HEK293 (cell line): Measurements from ENCODE around the gene PDP2.

Source experiments
- CTCF ChIA-PET: fragments of 350-600 bp; formaldehyde crosslinking; extraction: SDS; loops from one replicate; lab custom pipeline; 2021; ENCODE audit warnings: antibody characterized with exemption; lab: Yijun Ruan, JAX
- POLR2A ChIA-PET: fragments of 300-600 bp; formaldehyde crosslinking; extraction: SDS; loops from one replicate; lab custom pipeline; 2020; ENCODE audit warnings: antibody characterized with exemption, inconsistent platforms; lab: Yijun Ruan, JAX
- H3K27ac ChIP-seq: fragments of 200-500 bp; sonication (Bioruptor generic); 2 replicates; pipeline ENCODE4 v1.5.1; 2014; ENCODE audit warnings: low read depth, low read length, control low read depth, inconsistent platforms; ENCODE audit errors: extremely low read depth
- H3K36me3 ChIP-seq, 2 experiments: fragments of 200-500 bp in 1 of 2; sonication (Bioruptor generic) in 1 of 2; 1 replicate in 1 of 2; 2 replicates in 1 of 2; pipeline ENCODE4 v1.5.1; 2014 to 2017; ENCODE audit warnings: inconsistent platforms in 2 of 2, low read length in 2 of 2; ENCODE audit not compliant: control insufficient read depth in 2 of 2, insufficient read depth in 1 of 2
- H3K4me1 ChIP-seq: fragments of 200-500 bp; sonication (Bioruptor generic); 2 replicates; pipeline ENCODE4 v1.5.1; 2014; ENCODE audit warnings: mild to moderate bottlenecking, low read length, inconsistent platforms; ENCODE audit not compliant: control insufficient read depth, insufficient read depth
- H3K4me3 ChIP-seq: 2 replicates; pipeline ENCODE4 v1.5.1; 2011; ENCODE audit warnings: low read depth, mild to moderate bottlenecking, control low read depth, low read length, moderate library complexity
- H3K9me3 ChIP-seq: fragments of 200-500 bp; sonication (Bioruptor generic); 2 replicates; pipeline ENCODE4 v1.5.1; 2014; ENCODE audit warnings: low read depth, low read length, inconsistent platforms; ENCODE audit not compliant: control insufficient read depth, insufficient read depth
- AEBP2 ChIP-seq: fragments of 450-650 bp; formaldehyde crosslinking; IDR thresholded peaks from 2 replicates; pipeline ENCODE4 v1.5.1; 2016; ENCODE audit warnings: missing biosample characterization, missing genetic modification characterization, borderline replicate concordance
- ATF2 ChIP-seq: fragments of 450-650 bp; formaldehyde crosslinking; IDR thresholded peaks from 2 replicates; pipeline ENCODE4 v1.5.1; 2016; ENCODE audit warnings: missing biosample characterization, missing genetic modification characterization, low read depth
- GLI2 ChIP-seq: fragments of 450-650 bp; formaldehyde crosslinking; IDR thresholded peaks from 2 replicates; pipeline ENCODE4; 2017; ENCODE audit warnings: missing biosample characterization, missing genetic modification characterization, low read depth, borderline replicate concordance
- HOXC10 ChIP-seq: sonication (generic); formaldehyde crosslinking; IDR thresholded peaks from 2 replicates; pipeline ENCODE4 v1.8.1; 2023; ENCODE audit warnings: mild to moderate bottlenecking, missing genetic modification reagents
- WT1 ChIP-seq: fragments of 450-650 bp; formaldehyde crosslinking; IDR thresholded peaks from 2 replicates; pipeline ENCODE4 v1.5.1; 2016; ENCODE audit warnings: missing biosample characterization, missing genetic modification characterization
- ZFP3 ChIP-seq: fragments of 450-650 bp; formaldehyde crosslinking; IDR thresholded peaks from 2 replicates; pipeline ENCODE4 v1.5.1; 2016; ENCODE audit warnings: low read depth, missing biosample characterization, missing genetic modification characterization
- ZNF140 ChIP-seq: fragments of 450-650 bp; formaldehyde crosslinking; IDR thresholded peaks from 2 replicates; pipeline ENCODE4 v1.5.1; 2016; ENCODE audit warnings: missing biosample characterization, missing genetic modification characterization
- ZNF18 ChIP-seq: fragments of 450-650 bp; formaldehyde crosslinking; IDR thresholded peaks from 2 replicates; pipeline ENCODE4 v1.5.1; 2016; ENCODE audit warnings: missing biosample characterization, missing genetic modification characterization
- ZNF214 ChIP-seq: fragments of 450-650 bp; formaldehyde crosslinking; IDR thresholded peaks from 2 replicates; pipeline ENCODE4 v1.5.1; 2017; ENCODE audit warnings: missing biosample characterization, mild to moderate bottlenecking, missing genetic modification characterization, borderline replicate concordance
- ZNF362 ChIP-seq: fragments of 450-650 bp; formaldehyde crosslinking; IDR thresholded peaks from 2 replicates; pipeline ENCODE4 v1.5.1; 2016; ENCODE audit warnings: missing biosample characterization, missing genetic modification characterization
- ZNF555 ChIP-seq: fragments of 450-650 bp; formaldehyde crosslinking; conservative IDR thresholded peaks from 2 replicates; pipeline ENCODE4 v1.5.1; 2017; ENCODE audit warnings: missing biosample characterization, mild to moderate bottlenecking, missing genetic modification characterization, inconsistent platforms
- ZNF558 ChIP-seq: fragments of 450-650 bp; formaldehyde crosslinking; IDR thresholded peaks from 2 replicates; pipeline ENCODE4 v1.5.1; 2016; ENCODE audit warnings: missing biosample characterization, missing genetic modification characterization
- ZNF560 ChIP-seq: fragments of 450-650 bp; formaldehyde crosslinking; IDR thresholded peaks from 2 replicates; pipeline ENCODE4 v1.5.1; 2017; ENCODE audit warnings: missing biosample characterization, missing genetic modification characterization, borderline replicate concordance
- ZNF596 ChIP-seq: fragments of 450-650 bp; IDR thresholded peaks from 2 replicates; pipeline ENCODE4 v1.5.0; 2018; ENCODE audit warnings: missing biosample characterization, mild to moderate bottlenecking, missing genetic modification characterization, moderate library complexity
- ZNF610 ChIP-seq: fragments of 450-650 bp; formaldehyde crosslinking; IDR thresholded peaks from 2 replicates; pipeline ENCODE4 v1.5.1; 2016; ENCODE audit warnings: missing biosample characterization, missing genetic modification characterization, borderline replicate concordance
- ZNF660 ChIP-seq: fragments of 450-650 bp; IDR thresholded peaks from 2 replicates; pipeline ENCODE4 v1.5.1; 2018; ENCODE audit warnings: missing biosample characterization, mild to moderate bottlenecking, missing genetic modification characterization
- ZSCAN16 ChIP-seq: fragments of 450-650 bp; formaldehyde crosslinking; IDR thresholded peaks from 2 replicates; pipeline ENCODE4 v1.5.1; 2016; ENCODE audit warnings: missing biosample characterization, missing genetic modification characterization

The PDP2 gene

GRCh38 chr16:66908116-66908515 lies 27.8 kb downstream of the PDP2 start (continued):
- TF ChIP-seq ATF2 (tag by site-specific recombination): no peak

GRCh38 chr16:66908762-66909559 lies 28.6 kb downstream of the PDP2 start:
- peaks cover 9% of the 10 kb centered on the region for H3K4me1 ChIP-seq
- POLR2A ChIA-PET: interaction anchor here (1.6 kb wide), 1 partner anchor 21 kb away, joined by 3 read pairs; no protein-coding TSS in a partner anchor

GRCh38 chr16:66910175-66910940 lies 30.0 kb downstream of the PDP2 start:
- TF ChIP-seq ZNF596 (tag by site-specific recombination): no peak
- TF ChIP-seq, all 188 proteins: peak for 0
- Histone ChIP-seq H3K9me3 (no peaks in the 10 kb centered on the region), H3K36me3 (no peaks in the 10 kb centered on the region), H3K4me3 (no peak overlapping the region), H3K4me1 (peaks cover 4% of the 10 kb centered on the region), H3K27ac (no peak overlapping the region)
- POLR2A ChIA-PET: interaction anchor here (1.2 kb wide), 1 partner anchor 18 kb away, joined by 3 read pairs; no protein-coding TSS in a partner anchor
- CTCF ChIA-PET: interaction anchor here (0.9 to 1.4 kb wide), 5 partner anchors 9 to 19 kb away, joined by 3 to 7 read pairs (median 4); partner anchors contain the start of gene CDH16

More at GRCh38 chr16:66908762-66909559, 28.6 kb downstream of the PDP2 start:
- H3K4me3 ChIP-seq: no peak overlapping the region
- no peaks in the 10 kb centered on the region for H3K36me3 ChIP-seq
- CTCF ChIA-PET: interaction anchor here (0.7 to 1.3 kb wide), 4 partner anchors 8 to 366 kb away, joined by 3 to 7 read pairs (median 4); partner anchors contain the start of gene CDH16
- no peak overlapping the region for H3K27ac ChIP-seq
- H3K9me3 ChIP-seq: no peaks in the 10 kb centered on the region
- TF ChIP-seq ZNF660 (tag by site-specific recombination) (no peak), ZNF214 (no peak), ZNF555 (tag by site-specific recombination) (no peak), AEBP2 (tag by site-specific recombination) (no peak), ZNF18 (tag by site-specific recombination) (no peak), ZNF558 (tag by site-specific recombination) (no peak), GLI2 (tag by site-specific recombination) (no peak)

- H3K4me1 ChIP-seq: no peaks in the 10 kb centered on the region
- H3K4me3 ChIP-seq: no peak overlapping the region
- no peak for TF ChIP-seq GLI2 (tag by site-specific recombination)
- TF ChIP-seq HOXC10 (CRISPR knock-in tag): no peak
- TF ChIP-seq ZNF560: no peak
- no peak for TF ChIP-seq ZNF140 (tag by site-specific recombination)
- no peak for TF ChIP-seq ZSCAN16 (tag by site-specific recombination)
- no peak for TF ChIP-seq ZNF362
- TF ChIP-seq ZNF610 (tag by site-specific recombination): no peak
- TF ChIP-seq ZFP3 (tag by site-specific recombination): no peak
- no peak for TF ChIP-seq WT1 (tag by site-specific recombination)
- TF ChIP-seq ZNF596 (tag by site-specific recombination): no peak
- POLR2A ChIA-PET: interaction anchor here (1.2 kb wide), 1 partner anchor 17 kb away, joined by 3 read pairs; no protein-coding TSS in a partner anchor
- H3K27ac ChIP-seq: no peak overlapping the region
- no peaks in the 10 kb centered on the region for H3K36me3 ChIP-seq
- CTCF ChIA-PET: interaction anchor here (0.6 to 1.4 kb wide), 4 partner anchors 15 to 62 kb away, joined by 3 to 6 read pairs (median 4); no protein-coding TSS in a partner anchor
- H3K9me3 ChIP-seq: no peaks in the 10 kb centered on the region
These were observed 30.8 kb downstream of the PDP2 start for GRCh38 chr16:66911112-66911511.
